HL-60 (cell line): ENCODE results near the gene PTPN1.

Experiments
- DNase-seq, 2 experiments: peaks; one replicate each; pipeline ENCODE4 v3.0.0-alpha.2; 2010 to 2020; ENCODE audit warnings: low read depth in 1 of 2, low spot score in 1 of 2
- H3K27ac ChIP-seq: fragments of 250-450 bp; sonication (Bioruptor Pico); replicated peaks from 2 replicates; pipeline ENCODE4 v1.5.1; 2020; ENCODE audit warnings: mild to moderate bottlenecking, moderate library complexity
- H3K27me3 ChIP-seq: fragments of 250-450 bp; sonication (Bioruptor Pico); 2 replicates; pipeline ENCODE4 v1.5.1; 2021; ENCODE audit warnings: mild to moderate bottlenecking, moderate library complexity; ENCODE audit not compliant: insufficient read depth, poor library complexity, severe bottlenecking
- H3K4me3 ChIP-seq: replicated peaks from 2 replicates; pipeline ENCODE4 v1.5.1; 2011; ENCODE audit warnings: mild to moderate bottlenecking, control low read depth, low read length; ENCODE audit not compliant: insufficient read depth
- CTCF ChIP-seq: IDR thresholded peaks from one replicate; pipeline ENCODE4 v1.5.1; 2011; ENCODE audit warnings: low read length, control low read depth, inconsistent platforms; ENCODE audit not compliant: insufficient read depth
- GABPA ChIP-seq: IDR thresholded peaks from 2 replicates; pipeline ENCODE4 v1.6.1; 2012; ENCODE audit warnings: low read depth
- POLR2AphosphoS5 ChIP-seq: IDR thresholded peaks from 2 replicates; pipeline ENCODE4 v1.6.1; 2012; ENCODE audit warnings: low read depth
- REST ChIP-seq: IDR thresholded peaks from 2 replicates; pipeline ENCODE4 v1.6.1; 2012; ENCODE audit warnings: low read depth; ENCODE audit not compliant: insufficient replicate concordance
- SPI1 ChIP-seq: IDR thresholded peaks from 2 replicates; pipeline ENCODE4 v1.6.1; 2012; ENCODE audit warnings: low read depth, mild to moderate bottlenecking, borderline replicate concordance

The PTPN1 gene

GRCh38 chr20:50498071-50498776, 12.0 kb upstream of the PTPN1 start:
- no peak for TF ChIP-seq GABPA
- TF ChIP-seq SPI1, result no peak
- TF ChIP-seq CTCF, result no peak
- TF ChIP-seq REST, result no peak
- Histone ChIP-seq H3K27me3 (no peaks in the 10 kb centered on the region), H3K27ac (no peak overlapping the region), H3K4me3 (no peak overlapping the region)
- DNase-seq, result no peak

GRCh38 chr20:50499938-50500337, 10.2 kb upstream of the PTPN1 start:
- H3K27me3 ChIP-seq, result no peaks in the 10 kb centered on the region
- H3K27ac ChIP-seq, result no peak overlapping the region
- DNase-seq, result no peak
- H3K4me3 ChIP-seq, result no peak overlapping the region
- no peak for TF ChIP-seq GABPA
- TF ChIP-seq SPI1, result no peak

- no peak for DNase-seq
- H3K27ac ChIP-seq, result no peak overlapping the region
- TF ChIP-seq REST, result no peak
- no peak for TF ChIP-seq POLR2AphosphoS5
- TF ChIP-seq SPI1, result no peak
- no peak for TF ChIP-seq CTCF
- no peak for TF ChIP-seq GABPA
- H3K4me3 ChIP-seq, result no peak overlapping the region
- H3K27me3 ChIP-seq, result no peaks in the 10 kb centered on the region
These were observed 8.0 kb upstream of the PTPN1 start for GRCh38 chr20:50501972-50502745.

GRCh38 chr20:50504231-50504823, 5.9 kb upstream of the PTPN1 start:
- no peak for DNase-seq
- no peak overlapping the region for H3K27ac ChIP-seq
- H3K27me3 ChIP-seq, result no peaks in the 10 kb centered on the region
- no peak overlapping the region for H3K4me3 ChIP-seq
- TF ChIP-seq REST (no peak), SPI1 (no peak), POLR2AphosphoS5 (no peak), CTCF (no peak), GABPA (no peak)
